SU-DHL-6 (cell line): Measurements from ENCODE around the gene EXTL2.

ENCODE experiments used
- EZH2phosphoT487 ChIP-seq: fragments of 200-600 bp; sonication (generic), shearing (Covaris generic); conservative IDR thresholded peaks from 2 replicates; pipeline ENCODE4 v1.6.1; 2018; ENCODE audit warnings: mild to moderate bottlenecking, antibody characterized with exemption, low read length, moderate library complexity, mixed read lengths
- TF ChIP-seq, protein P1 (sequence below): fragments of 200-600 bp; sonication (generic); IDR thresholded peaks from one replicate; pipeline ENCODE4 v1.5.1; 2017; ENCODE audit warnings: antibody characterized with exemption, mild to moderate bottlenecking, low read length, moderate library complexity; ENCODE audit not compliant: insufficient read depth, poor library complexity, severe bottlenecking

DNA sequence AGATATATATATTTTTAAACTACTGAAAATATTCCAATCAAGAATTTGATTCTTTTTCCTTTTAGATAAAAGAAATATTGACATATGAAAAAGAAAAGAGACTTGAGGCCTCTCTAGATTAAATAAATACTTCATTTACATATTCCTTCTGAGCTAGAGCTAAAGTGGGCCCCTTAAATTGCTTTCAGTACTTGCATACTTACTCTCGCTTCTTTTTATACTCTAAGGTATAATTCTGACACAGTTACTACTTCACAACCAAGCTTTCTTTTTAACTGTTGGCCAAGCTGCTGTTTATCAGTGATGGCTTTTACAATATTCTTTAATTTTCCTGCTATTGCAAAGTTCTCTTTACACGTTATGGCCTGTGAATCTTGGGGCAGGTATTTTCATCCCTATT is 24.6 kb downstream of the EXTL2 start:
- TF ChIP-seq, protein P1, sequence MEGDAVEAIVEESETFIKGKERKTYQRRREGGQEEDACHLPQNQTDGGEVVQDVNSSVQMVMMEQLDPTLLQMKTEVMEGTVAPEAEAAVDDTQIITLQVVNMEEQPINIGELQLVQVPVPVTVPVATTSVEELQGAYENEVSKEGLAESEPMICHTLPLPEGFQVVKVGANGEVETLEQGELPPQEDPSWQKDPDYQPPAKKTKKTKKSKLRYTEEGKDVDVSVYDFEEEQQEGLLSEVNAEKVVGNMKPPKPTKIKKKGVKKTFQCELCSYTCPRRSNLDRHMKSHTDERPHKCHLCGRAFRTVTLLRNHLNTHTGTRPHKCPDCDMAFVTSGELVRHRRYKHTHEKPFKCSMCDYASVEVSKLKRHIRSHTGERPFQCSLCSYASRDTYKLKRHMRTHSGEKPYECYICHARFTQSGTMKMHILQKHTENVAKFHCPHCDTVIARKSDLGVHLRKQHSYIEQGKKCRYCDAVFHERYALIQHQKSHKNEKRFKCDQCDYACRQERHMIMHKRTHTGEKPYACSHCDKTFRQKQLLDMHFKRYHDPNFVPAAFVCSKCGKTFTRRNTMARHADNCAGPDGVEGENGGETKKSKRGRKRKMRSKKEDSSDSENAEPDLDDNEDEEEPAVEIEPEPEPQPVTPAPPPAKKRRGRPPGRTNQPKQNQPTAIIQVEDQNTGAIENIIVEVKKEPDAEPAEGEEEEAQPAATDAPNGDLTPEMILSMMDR, result no peak
- TF ChIP-seq EZH2phosphoT487, result no peak
